SU-DHL-6 (cell line): ENCODE results near the gene ACE.

Experiments used
- CTCF ChIP-seq: fragments of 200-600 bp; sonication (generic); IDR thresholded peaks from one replicate; pipeline ENCODE4 v1.5.1; 2017; ENCODE audit warnings: antibody characterized with exemption, mild to moderate bottlenecking, low read length, moderate library complexity; ENCODE audit not compliant: insufficient read depth, poor library complexity, severe bottlenecking
- EZH2phosphoT487 ChIP-seq: fragments of 200-600 bp; sonication (generic), shearing (Covaris generic); conservative IDR thresholded peaks from 2 replicates; pipeline ENCODE4 v1.6.1; 2018; ENCODE audit warnings: mild to moderate bottlenecking, antibody characterized with exemption, low read length, moderate library complexity, mixed read lengths

- no peak for TF ChIP-seq CTCF
- no peak for TF ChIP-seq EZH2phosphoT487
Observed at GRCh38 chr17:63474586-63475460, 2.0 kb upstream of the ACE start.
